Neutrophil (primary cell): ENCODE measurements around the gene EGLN3.

ENCODE experiments used
- H3K27ac ChIP-seq: fragments of 200-600 bp; sonication (generic); 2 replicates; pipeline ENCODE4 v1.5.1; 2016; ENCODE audit warnings: mild to moderate bottlenecking, moderate library complexity
- H3K27me3 ChIP-seq: fragments of 200-600 bp; sonication (generic); 2 replicates; pipeline ENCODE4 v1.6.0; 2016; ENCODE audit warnings: mild to moderate bottlenecking
- H3K36me3 ChIP-seq: fragments of 200-600 bp; sonication (generic); 2 replicates; pipeline ENCODE4 v1.5.1; 2017
- H3K4me1 ChIP-seq, 2 experiments: fragments of 200-600 bp in 1 of 2; sonication (generic) in 1 of 2; 1 replicate in 1 of 2; 2 replicates in 1 of 2; pipeline versions ENCODE4 v1.5.1 to v1.6.1; 2013 to 2016; ENCODE audit warnings: low read depth in 1 of 2, low read length in 1 of 2, mild to moderate bottlenecking in 1 of 2, moderate library complexity in 1 of 2; ENCODE audit not compliant: control insufficient read depth in 1 of 2, insufficient read depth in 1 of 2
- H3K4me3 ChIP-seq, 2 experiments: fragments of 200-600 bp in 1 of 2; sonication (generic) in 1 of 2; 1 replicate in 1 of 2; 2 replicates in 1 of 2; pipeline ENCODE4 v1.5.1; 2013 to 2016; ENCODE audit warnings: low read depth in 1 of 2, low read length in 1 of 2, mild to moderate bottlenecking in 1 of 2, moderate library complexity in 1 of 2
- H3K9me3 ChIP-seq: fragments of 200-600 bp; sonication (generic); 2 replicates; pipeline ENCODE4 v1.5.1; 2016
- TF ChIP-seq, protein P1 (sequence below): fragments of 200-600 bp; sonication (generic); IDR thresholded peaks from 2 replicates; pipeline ENCODE4 v1.5.1; 2016; ENCODE audit warnings: antibody characterized with exemption

EGLN3 gene

GRCh38 chr14:33940561-33941011 lies 10.3 kb downstream of the EGLN3 start:
- no peaks in the 10 kb centered on the region for H3K9me3 ChIP-seq
- H3K4me3 ChIP-seq, result no peak overlapping the region
- TF ChIP-seq, protein P1, sequence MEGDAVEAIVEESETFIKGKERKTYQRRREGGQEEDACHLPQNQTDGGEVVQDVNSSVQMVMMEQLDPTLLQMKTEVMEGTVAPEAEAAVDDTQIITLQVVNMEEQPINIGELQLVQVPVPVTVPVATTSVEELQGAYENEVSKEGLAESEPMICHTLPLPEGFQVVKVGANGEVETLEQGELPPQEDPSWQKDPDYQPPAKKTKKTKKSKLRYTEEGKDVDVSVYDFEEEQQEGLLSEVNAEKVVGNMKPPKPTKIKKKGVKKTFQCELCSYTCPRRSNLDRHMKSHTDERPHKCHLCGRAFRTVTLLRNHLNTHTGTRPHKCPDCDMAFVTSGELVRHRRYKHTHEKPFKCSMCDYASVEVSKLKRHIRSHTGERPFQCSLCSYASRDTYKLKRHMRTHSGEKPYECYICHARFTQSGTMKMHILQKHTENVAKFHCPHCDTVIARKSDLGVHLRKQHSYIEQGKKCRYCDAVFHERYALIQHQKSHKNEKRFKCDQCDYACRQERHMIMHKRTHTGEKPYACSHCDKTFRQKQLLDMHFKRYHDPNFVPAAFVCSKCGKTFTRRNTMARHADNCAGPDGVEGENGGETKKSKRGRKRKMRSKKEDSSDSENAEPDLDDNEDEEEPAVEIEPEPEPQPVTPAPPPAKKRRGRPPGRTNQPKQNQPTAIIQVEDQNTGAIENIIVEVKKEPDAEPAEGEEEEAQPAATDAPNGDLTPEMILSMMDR, result no peak
- H3K4me1 ChIP-seq, result no peaks in the 10 kb centered on the region
- H3K27me3 ChIP-seq, result peaks cover 60% of the 10 kb centered on the region
- H3K36me3 ChIP-seq, result no peaks in the 10 kb centered on the region
- no peak overlapping the region for H3K27ac ChIP-seq

DNA sequence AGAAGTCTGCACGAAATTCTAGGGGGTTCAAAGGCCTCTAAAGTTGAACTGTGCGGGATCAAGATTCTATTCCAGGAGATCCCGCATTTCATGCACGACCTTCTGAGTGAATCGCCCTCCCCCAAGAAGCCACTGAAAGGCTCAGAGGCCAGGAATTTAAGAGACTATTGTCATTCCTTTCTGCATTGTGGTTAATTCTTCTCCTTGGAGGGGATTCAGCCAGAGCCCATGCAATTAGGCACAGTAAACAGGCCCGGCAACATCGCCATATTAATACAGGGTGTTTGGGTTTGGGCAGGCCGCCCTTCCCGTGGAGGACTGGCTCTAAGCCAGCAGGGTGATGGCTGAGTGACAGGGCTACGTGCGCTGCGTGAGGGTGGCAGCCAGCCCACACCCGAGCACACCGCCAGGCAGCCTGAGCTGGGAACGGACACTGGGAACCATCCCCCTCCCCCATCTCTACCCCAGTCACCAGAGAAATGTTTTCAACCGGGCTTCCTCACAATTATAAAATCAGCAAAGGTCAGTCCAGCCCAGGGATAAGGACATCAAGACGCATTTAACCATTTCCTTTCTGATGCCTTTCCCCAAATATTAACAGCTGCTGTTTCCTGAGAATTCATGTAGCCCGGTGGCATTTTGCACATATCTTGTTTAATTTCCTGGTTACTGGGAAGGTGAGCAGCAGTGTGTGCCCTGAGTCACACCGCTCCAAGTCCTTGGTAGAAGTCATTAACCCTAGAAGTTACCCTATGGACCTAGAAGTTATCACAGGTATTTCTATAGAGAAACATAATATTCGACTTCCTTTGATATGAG lies 12.5 kb downstream of the EGLN3 start:
- Histone ChIP-seq H3K36me3 (no peaks in the 10 kb centered on the region), H3K4me3 (no peak overlapping the region), H3K9me3 (no peaks in the 10 kb centered on the region), H3K4me1 (no peaks in the 10 kb centered on the region), H3K27me3 (peaks cover 53% of the 10 kb centered on the region), H3K27ac (no peak overlapping the region)
- TF ChIP-seq, protein P1, result no peak

- Histone ChIP-seq H3K4me1 (no peaks in the 10 kb centered on the region), H3K4me3 (no peak overlapping the region), H3K36me3 (no peaks in the 10 kb centered on the region), H3K27ac (no peak overlapping the region), H3K27me3 (peaks cover 40% of the 10 kb centered on the region), H3K9me3 (no peaks in the 10 kb centered on the region)
- TF ChIP-seq, protein P1, result no peak
Measured at GRCh38 chr14:33936391-33936790, 14.5 kb downstream of the EGLN3 start.

- Histone ChIP-seq H3K27ac (no peak overlapping the region), H3K9me3 (no peaks in the 10 kb centered on the region), H3K4me3 (no peak overlapping the region), H3K27me3 (peaks cover 26% of the 10 kb centered on the region), H3K36me3 (no peaks in the 10 kb centered on the region), H3K4me1 (no peaks in the 10 kb centered on the region)
- TF ChIP-seq, protein P1, result no peak
Measured at GRCh38 chr14:33934938-33935337, 15.9 kb downstream of the EGLN3 start.

DNA sequence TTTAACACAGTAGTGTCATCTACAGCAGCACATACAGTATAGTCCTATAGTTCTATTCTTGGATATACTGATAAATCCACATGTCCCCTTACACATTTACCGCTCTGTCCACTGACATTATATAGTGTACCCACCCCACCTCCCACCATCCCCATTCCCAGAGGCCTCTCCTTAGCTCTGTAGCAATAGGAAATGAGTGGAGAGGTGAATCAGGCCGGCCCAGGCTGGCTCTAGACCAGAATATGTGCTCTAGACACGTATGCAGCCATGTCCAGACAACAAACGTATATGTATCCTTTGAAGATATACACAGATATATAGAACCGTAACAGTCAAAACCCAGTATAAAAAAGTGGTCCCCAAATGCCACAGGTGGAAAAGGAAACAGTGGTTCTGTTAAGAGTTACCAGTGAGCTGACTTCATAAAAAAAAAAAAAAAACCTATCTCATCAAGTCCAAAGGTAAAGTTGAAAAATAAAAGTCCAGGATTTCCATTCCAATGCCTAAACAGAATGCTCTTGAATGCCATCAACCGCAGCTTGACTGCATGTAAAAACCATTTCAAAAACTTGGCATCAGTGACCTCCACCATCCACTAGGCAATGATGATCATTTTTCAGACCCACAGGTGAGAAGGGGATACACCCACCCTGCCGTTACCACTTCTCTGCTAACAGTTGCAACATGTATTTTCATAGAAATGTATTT lies 16.7 kb downstream of the EGLN3 start:
- no peak overlapping the region for H3K27ac ChIP-seq
- H3K4me3 ChIP-seq, result no peak overlapping the region
- H3K36me3 ChIP-seq, result no peaks in the 10 kb centered on the region
- H3K27me3 ChIP-seq, result peaks cover 19% of the 10 kb centered on the region
- H3K9me3 ChIP-seq, result no peaks in the 10 kb centered on the region
- TF ChIP-seq, protein P1, result no peak
- H3K4me1 ChIP-seq, result no peaks in the 10 kb centered on the region
